Brain microvascular endothelial cell (primary cell): Measurements from ENCODE around the gene PIK3C2G.

Experiments used
- DNase-seq: peaks from one replicate; pipeline ENCODE4 v3.0.0-alpha.2; 2020
- H3K27ac ChIP-seq: fragments of 250-450 bp; sonication (Bioruptor Pico); 2 replicates; pipeline ENCODE4 v1.5.1; 2020; ENCODE audit warnings: mild to moderate bottlenecking, moderate library complexity
- H3K27me3 ChIP-seq: fragments of 250-450 bp; sonication (Bioruptor Pico); replicated peaks from 2 replicates; pipeline ENCODE4 v1.5.1; 2020; ENCODE audit warnings: mild to moderate bottlenecking
- H3K36me3 ChIP-seq: fragments of 250-450 bp; sonication (Bioruptor Pico); replicated peaks from 2 replicates; pipeline ENCODE4 v1.5.1; 2020; ENCODE audit warnings: mild to moderate bottlenecking
- H3K4me3 ChIP-seq: 2 replicates; pipeline ENCODE4 v1.5.1; 2011; ENCODE audit warnings: low read depth, mild to moderate bottlenecking, control low read depth, low read length, moderate library complexity
- in situ Hi-C: cut with HindIII; loops from 2 replicates; pipeline ENCODE4 v1.10.0; 2017; ENCODE audit warnings: low sequenced_read_pairs, low pct_ligation_motif_present
- TF ChIP-seq, protein P1 (sequence below): IDR thresholded peaks from 2 replicates; pipeline ENCODE4 v1.5.1; 2011; ENCODE audit warnings: low read depth, mild to moderate bottlenecking, moderate library complexity, low read length, control low read depth, inconsistent platforms; ENCODE audit errors: missing control alignments

Gene PIK3C2G

DNA sequence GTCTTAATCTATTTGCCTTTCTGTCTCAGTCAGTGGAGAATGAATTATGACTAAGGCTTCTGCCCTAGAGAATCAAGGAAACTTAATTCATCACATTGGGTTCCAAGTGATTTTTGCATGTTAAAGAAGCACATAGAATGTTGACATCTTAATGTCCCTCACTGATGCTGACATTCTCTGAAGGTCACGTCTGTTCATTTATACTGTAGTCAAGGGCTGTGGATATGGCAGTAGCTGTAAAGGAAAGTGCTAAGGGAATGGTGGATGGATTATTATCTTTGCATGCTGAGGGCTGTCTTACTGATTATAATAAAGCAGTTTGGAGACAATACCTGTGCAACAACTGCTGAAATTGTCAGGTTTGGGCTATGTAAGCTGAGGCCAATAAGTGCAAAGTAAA lies 315.3 kb downstream of the PIK3C2G start:
- DNase-seq, result no peak
- in situ Hi-C loops, result no loop called here
- no peaks in the 10 kb centered on the region for H3K27me3 ChIP-seq
- no peak overlapping the region for H3K27ac ChIP-seq
- H3K36me3 ChIP-seq, result no peaks in the 10 kb centered on the region
- H3K4me3 ChIP-seq, result no peak overlapping the region
- TF ChIP-seq, protein P1, sequence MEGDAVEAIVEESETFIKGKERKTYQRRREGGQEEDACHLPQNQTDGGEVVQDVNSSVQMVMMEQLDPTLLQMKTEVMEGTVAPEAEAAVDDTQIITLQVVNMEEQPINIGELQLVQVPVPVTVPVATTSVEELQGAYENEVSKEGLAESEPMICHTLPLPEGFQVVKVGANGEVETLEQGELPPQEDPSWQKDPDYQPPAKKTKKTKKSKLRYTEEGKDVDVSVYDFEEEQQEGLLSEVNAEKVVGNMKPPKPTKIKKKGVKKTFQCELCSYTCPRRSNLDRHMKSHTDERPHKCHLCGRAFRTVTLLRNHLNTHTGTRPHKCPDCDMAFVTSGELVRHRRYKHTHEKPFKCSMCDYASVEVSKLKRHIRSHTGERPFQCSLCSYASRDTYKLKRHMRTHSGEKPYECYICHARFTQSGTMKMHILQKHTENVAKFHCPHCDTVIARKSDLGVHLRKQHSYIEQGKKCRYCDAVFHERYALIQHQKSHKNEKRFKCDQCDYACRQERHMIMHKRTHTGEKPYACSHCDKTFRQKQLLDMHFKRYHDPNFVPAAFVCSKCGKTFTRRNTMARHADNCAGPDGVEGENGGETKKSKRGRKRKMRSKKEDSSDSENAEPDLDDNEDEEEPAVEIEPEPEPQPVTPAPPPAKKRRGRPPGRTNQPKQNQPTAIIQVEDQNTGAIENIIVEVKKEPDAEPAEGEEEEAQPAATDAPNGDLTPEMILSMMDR, result no peak

DNA sequence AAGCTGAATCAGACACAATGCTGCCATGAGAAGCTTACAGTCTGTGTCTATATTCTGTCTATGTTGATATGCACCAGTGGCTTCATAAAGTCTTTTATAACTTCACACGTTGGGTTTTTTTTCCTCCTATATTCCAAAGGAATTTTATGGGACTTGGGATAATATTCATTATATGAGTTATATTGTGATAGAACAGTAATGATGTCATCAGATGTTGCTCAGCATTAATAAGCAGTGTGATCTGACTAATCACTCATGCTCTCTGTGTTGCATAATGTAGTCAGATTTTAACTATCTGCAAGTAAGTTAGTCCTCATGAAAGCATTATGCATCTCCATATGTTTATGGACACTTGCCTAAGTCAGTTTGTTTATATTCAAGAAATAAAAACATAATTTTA lies 316.9 kb downstream of the PIK3C2G start:
- Histone ChIP-seq H3K27me3 (no peaks in the 10 kb centered on the region), H3K27ac (no peak overlapping the region), H3K36me3 (no peaks in the 10 kb centered on the region), H3K4me3 (no peak overlapping the region)
- in situ Hi-C loops, result no loop called here
- DNase-seq, result no peak
- TF ChIP-seq, protein P1, result no peak

DNA sequence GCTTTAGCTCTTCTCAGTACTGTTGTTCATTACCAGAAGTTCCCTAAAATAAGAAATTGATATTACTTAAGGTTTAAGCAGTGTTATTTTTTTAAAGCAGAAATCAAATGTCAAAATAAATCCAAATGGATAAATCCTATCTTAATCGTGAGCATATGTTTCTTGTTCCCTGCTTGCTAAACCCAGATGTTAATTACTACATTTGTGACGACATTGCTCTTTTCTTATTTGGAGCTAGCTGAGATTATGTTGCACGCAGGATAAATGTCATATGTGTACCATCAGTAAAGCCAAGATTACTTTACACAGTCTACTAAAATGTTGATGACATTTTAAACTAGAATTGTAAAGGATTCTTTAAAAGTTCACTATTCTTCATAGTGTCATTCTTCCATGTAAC lies 319.0 kb downstream of the PIK3C2G start:
- Histone ChIP-seq H3K36me3 (no peaks in the 10 kb centered on the region), H3K27me3 (no peaks in the 10 kb centered on the region), H3K27ac (no peak overlapping the region), H3K4me3 (no peak overlapping the region)
- in situ Hi-C loops, result no loop called here
- TF ChIP-seq, protein P1, result no peak
- no peak for DNase-seq

DNA sequence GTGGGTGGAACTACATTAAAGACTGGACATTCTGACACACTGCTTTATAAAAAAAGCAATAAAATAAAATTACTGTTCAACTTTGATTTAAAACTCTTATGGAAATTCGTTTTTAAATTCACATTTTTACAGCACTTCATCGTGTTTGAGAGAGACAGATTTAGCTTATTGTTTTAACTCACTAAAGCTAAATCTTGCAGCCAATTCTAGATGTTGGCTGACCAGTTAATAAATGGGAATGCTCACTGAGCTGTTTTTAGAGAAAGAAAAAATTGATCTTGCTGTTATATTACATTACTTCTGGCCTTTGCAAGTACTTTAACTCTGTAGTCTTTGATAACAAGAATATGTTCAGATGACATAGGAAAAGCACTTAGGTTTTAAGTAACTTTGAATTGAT lies 319.4 kb downstream of the PIK3C2G start:
- Histone ChIP-seq H3K27me3 (no peaks in the 10 kb centered on the region), H3K4me3 (no peak overlapping the region), H3K27ac (no peak overlapping the region), H3K36me3 (no peaks in the 10 kb centered on the region)
- DNase-seq, result no peak
- in situ Hi-C loops, result no loop called here
- TF ChIP-seq, protein P1, result no peak

DNA sequence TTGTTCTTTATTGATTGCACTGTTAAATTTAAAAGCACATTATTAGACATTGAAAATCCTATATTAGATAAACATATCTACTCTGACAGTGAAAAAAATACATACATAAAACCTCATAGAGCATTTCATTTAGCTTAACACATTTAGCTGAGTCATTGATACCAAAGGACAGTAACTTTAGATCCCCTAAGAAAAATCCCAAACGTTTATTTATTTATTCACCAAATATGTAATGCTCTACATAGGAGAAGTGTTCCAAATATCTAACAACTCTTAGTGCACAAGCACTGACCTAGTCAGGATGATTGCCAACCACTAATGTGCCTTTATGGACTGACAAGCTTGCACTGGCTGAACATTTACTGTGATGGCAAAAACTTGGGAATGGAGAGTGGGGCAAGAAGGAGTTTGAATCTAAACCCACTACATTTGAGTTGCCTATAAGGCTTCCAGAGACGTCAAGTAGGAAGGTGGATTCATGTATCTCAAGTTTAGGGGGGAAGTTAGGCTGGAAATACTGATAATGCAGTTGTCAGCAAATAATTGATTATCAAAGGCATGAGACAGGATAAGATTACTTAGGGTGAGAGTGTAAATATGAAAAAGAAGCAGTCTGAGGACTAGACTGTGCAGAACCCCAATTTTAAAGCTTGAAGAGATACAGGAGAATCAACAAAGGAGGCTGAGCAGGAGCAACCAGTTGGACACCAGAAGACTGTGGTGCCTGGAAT lies 320.1 kb downstream of the PIK3C2G start:
- in situ Hi-C loops, result no loop called here
- TF ChIP-seq, protein P1, result no peak
- Histone ChIP-seq H3K4me3 (no peak overlapping the region), H3K36me3 (no peaks in the 10 kb centered on the region), H3K27ac (no peak overlapping the region), H3K27me3 (no peaks in the 10 kb centered on the region)
- DNase-seq, result no peak

DNA sequence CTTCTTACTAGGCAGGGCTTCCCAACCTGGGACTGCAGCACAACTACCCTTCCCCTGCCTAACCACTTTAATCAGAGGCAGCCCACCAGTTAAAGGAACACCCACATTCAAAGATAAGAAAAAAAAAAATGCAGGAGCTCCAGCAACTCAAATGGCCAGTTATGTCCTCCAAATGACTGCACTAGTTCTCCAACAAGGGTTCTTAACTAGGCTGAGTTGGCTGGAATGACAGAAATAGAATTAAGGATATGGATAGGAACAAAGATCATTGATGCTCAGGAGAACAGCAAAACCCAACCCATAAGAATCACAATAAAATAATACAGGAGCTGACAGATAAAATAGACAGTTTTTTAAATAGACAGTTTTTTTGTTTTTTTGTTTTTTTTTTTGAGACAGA lies 322.3 kb downstream of the PIK3C2G start:
- no peak overlapping the region for H3K27ac ChIP-seq
- no peak for DNase-seq
- H3K36me3 ChIP-seq, result no peaks in the 10 kb centered on the region
- H3K4me3 ChIP-seq, result no peak overlapping the region
- TF ChIP-seq, protein P1, result no peak
- no peaks in the 10 kb centered on the region for H3K27me3 ChIP-seq
- in situ Hi-C loops, result no loop called here
